HG02678 (cell line): ENCODE data around the gene CDHR3.

Source experiments
- ATAC-seq: cut with Tn5 transposase; IDR thresholded peaks from one replicate; pipeline ENCODE4 v1.9.1; 2021; ENCODE audit warnings: mild to moderate bottlenecking, moderate library complexity; ENCODE audit not compliant: unreplicated experiment

Gene CDHR3

DNA sequence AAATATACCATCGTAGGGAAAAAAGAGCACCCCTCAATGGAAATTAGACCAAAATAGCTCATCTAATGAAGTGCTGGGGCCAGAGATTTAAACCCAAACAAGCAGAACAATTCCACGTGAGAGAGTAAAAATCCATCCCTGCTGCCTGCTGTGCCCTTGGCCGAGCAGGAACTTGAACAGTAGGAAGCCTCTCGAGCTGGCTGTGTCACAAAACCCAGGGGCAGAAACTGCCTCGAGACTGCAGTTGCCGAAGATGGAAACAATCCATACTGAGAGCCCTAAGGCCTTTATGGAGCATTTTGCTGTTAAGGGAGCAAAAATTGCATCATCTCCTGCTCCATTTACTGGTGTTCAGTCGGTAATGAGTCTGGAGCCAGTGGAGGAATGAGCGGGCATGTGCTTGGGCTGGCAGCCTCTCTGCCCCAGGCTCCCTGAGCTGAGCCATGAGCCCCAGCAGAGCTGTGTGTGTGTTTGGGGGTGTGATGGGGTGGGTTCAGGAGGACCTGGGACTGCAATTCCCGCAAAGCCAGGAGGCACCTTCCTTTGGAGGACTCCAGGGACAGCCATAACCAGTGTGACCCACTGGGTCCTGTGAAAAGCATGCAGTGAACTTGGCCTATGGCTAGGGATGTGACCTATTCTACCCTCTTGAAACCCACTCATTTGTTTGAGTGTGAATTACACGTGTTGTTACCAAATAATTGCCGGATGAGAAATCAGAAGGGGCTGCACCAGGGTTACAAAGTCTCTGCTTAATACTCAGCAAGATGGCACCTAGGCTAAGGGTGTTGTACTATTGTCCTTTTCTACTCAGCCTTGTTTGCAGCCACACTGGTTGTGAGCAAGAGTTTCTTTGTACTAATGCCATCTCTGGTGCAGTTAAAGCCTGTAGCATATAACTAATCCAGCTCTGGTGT, 58.3 kb downstream of the CDHR3 start:
- no peak for ATAC-seq

DNA sequence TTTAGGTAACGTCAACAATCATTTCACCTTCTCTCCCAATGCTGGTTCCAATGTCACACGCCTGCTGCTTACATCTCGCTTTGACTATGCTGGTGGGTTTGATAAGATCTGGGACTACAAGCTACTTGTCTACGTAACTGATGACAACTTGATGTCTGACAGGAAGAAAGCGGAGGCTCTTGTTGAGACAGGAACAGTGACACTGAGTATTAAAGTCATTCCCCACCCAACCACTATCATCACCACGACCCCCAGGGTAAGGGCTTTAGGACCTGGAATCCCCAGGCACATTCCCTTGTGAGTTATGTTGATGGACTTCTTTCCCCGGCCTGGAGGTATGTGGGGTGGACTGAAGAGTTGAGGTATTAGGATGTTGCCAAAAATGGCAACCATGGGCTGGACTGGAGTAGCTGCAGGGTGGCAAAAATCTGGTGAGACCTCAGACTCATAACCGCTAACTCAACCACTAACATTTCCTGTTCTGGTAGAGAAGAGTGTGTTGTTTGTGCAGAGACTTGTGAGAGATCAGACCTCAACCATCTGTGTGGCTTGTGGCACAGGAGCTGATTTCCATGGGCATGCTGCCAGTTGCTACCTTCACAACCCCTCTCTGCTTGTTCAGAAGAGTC, 59.2 kb downstream of the CDHR3 start:
- ATAC-seq, result peak; percentile 92

GRCh38 chr7:106023369-106024322, 60.6 kb downstream of the CDHR3 start:
- ATAC-seq, result no peak

DNA sequence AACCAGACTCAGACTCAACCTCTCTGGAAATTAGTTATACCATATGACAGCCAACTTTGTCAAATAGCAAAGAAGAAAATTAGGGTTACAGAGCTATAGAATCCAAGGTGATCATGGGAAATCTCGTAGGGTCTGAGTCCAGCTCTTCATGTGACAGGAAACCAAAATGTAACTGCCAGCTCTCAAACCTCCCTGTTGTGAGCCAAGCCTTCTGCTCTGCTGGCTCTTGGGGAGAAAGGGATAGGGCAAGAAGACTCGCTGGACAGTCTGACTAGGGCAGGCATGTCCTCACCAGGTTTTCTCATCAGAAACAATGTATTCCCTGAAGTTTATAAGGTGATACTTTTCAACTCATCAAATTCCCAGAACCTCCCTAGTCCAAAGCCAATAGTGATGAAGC, 63.0 kb downstream of the CDHR3 start:
- ATAC-seq, result no peak

- no peak for ATAC-seq
Observed at GRCh38 chr7:106029451-106029850, 66.4 kb downstream of the CDHR3 start.

GRCh38 chr7:106029941-106030340, 66.9 kb downstream of the CDHR3 start:
- ATAC-seq, result no peak

GRCh38 chr7:106031300-106032035, 68.4 kb downstream of the CDHR3 start:
- no peak for ATAC-seq

GRCh38 chr7:106032295-106032694, 69.2 kb downstream of the CDHR3 start:
- no peak for ATAC-seq

DNA sequence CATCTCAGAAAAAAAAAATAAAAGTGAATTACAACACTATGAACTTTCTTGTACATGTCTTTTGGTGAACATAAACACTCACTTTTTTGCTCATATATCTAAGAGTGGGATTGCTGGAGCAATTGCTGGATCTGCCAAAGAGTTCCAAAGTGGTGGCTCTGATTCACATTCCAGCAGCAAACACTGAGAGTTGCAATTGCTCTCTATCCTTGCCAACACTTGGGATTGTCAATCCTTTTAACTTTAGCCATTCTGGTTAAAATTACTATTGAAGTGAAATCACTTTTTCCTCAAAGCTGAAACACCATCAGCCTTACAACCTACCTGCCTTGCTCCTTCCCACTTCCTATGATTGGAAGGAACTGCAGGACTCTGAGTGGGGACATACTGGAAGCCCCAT, 70.7 kb downstream of the CDHR3 start:
- ATAC-seq, result no peak

DNA sequence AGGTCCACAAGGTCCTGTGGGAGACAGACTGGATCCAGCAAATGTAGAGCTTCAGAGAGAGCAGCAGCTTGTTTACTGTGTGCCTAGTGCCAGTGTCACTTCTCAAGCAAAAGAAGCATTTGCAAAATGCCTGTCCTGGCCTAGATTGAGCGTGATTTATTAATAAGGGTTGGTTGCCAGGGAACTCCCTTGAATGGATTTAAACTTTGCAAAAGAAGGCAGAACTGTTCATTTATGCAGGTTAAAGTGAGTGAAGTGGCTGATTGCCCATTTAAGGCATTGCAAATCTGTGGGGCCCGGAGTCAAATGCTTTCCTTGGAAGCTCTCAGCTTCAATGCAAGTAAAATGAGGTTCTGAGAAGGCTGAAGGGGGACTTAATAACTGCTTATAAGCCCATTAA, 71.3 kb downstream of the CDHR3 start:
- ATAC-seq, result no peak

GRCh38 chr7:106035568-106035967, 72.5 kb downstream of the CDHR3 start:
- ATAC-seq, result no peak

- no peak for ATAC-seq
Observed at GRCh38 chr7:106036004-106036403, 72.9 kb downstream of the CDHR3 start.

DNA sequence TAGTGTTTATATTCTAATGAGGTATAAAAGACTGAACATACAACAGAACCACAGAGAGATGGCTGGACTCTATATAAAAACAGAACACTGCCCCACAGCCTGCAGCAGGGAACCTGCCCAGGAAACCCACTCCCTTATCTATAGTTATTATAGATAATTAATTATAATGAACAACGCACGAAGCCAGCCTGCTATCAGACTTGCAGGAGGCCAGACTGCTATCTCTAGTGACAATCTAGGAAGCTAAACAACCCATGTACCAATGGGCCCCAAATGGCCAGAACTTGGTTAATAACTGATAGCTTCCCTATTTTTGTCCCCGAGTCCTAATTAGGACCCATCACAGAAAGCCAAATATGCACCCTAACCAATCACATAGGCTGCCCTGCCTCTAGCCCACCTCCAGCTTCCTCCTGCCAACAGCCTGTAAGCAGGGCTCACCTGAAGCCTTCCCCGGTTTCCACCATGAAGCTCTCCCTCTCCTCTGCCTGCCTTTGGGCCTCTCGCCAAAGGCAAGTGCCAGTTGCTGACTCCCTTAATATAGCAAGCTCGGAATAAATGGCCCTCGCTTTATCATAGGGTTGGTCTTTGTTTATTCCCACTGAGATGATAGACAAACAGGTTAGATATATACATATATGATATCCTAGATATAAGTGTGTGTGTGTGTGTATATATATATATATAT, 74.6 kb downstream of the CDHR3 start:
- ATAC-seq, result no peak

DNA sequence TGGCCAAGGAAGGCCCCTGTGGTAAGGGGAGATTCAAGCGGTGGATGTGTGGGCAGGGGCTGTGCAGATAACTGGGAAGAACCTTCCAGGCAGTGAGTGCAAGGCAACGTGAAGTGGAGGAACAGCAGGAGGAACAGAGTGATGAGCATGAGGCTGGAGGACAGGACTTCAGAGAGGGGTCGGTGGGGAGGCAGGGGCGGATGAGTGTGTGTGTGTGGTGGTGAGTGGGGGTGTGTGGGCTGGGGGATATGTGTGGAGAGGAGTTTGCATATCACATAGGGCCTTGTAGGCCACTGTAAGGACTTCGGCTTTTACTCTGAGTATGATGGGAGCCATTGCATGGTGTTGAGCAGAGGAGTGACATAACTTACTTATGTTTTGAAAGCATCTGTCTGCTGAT, 75.2 kb downstream of the CDHR3 start:
- ATAC-seq, result no peak

- no peak for ATAC-seq
Observed at GRCh38 chr7:106038916-106039315, 75.9 kb downstream of the CDHR3 start.

GRCh38 chr7:106039486-106040060, 76.5 kb downstream of the CDHR3 start:
- ATAC-seq, result no peak

GRCh38 chr7:106041140-106041717, 78.2 kb downstream of the CDHR3 start:
- ATAC-seq, result peak; percentile 53

DNA sequence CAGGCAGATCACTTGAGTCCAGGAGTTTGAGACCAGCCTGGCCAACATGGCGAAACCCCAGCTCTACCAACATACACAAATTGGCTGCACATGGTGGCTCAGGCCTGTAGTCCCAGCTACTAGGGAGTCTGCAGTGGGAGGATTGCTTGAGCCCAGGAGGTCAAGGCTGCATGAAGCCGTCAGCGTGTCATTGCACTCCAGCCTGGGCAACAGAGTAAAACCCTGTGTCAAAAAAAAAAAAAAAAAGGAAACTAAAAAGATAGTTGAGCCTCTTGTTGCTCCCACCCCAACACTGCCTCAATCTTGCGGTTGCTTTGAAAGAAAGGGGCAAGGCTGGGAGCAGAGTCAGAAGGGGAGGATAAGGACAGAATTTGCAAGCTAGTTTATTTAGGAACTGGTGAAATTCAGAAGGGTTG, 79.1 kb downstream of the CDHR3 start:
- no peak for ATAC-seq

GRCh38 chr7:106045139-106045538, 82.1 kb downstream of the CDHR3 start:
- ATAC-seq, result no peak
